K562 (cell line): ENCODE results near the gene TMEM107. TPM values are rescaled to one million over a fixed set of nuclear protein-coding genes. Genes with fewer than 3 reads are reported as not detected.

Source experiments
- CBX8 ChIP-seq: fragments of 200-600 bp; sonication (generic); IDR thresholded peaks from 2 replicates; pipeline ENCODE4 v1.6.1; 2012; ENCODE audit warnings: borderline replicate concordance, mixed run types, low read depth, mild to moderate bottlenecking, moderate library complexity, mixed read lengths, low read length, control low read depth, inconsistent platforms; ENCODE audit not compliant: poor library complexity, severe bottlenecking; ENCODE audit errors: extremely low read depth
- CHD2 ChIP-seq: IDR thresholded peaks from 2 replicates; pipeline ENCODE4 v1.6.1; 2011; ENCODE audit warnings: low read depth, low read length
- EGR1 ChIP-seq: fragments of 450-650 bp; conservative IDR thresholded peaks from 2 replicates; pipeline ENCODE4 v1.6.1; 2017; ENCODE audit warnings: mild to moderate bottlenecking
- HOXB6 ChIP-seq: fragments of 250-450 bp; sonication (Bioruptor Pico); IDR thresholded peaks from 2 replicates; pipeline ENCODE4 v1.5.1; 2022; ENCODE audit warnings: mild to moderate bottlenecking, borderline replicate concordance
- ID3 ChIP-seq, 2 experiments: fragments of 250-450 bp in 1 of 2; fragments of 450-650 bp in 1 of 2; sonication (Bioruptor Pico) in 1 of 2; IDR thresholded peaks; 2 replicates each; pipeline versions ENCODE4 v1.6.1 to v1.8.0; 2016 to 2021; ENCODE audit warnings: mild to moderate bottlenecking in 2 of 2, moderate library complexity in 2 of 2, missing compliant biosample characterization in 1 of 2, missing genetic modification characterization in 1 of 2
- IRF9 ChIP-seq: fragments of 450-650 bp; IDR thresholded peaks from 2 replicates; pipeline ENCODE4 v1.6.1; 2016; ENCODE audit warnings: missing biosample characterization, missing genetic modification characterization
- MTF1 ChIP-seq: fragments of 250-450 bp; sonication (Bioruptor Pico); IDR thresholded peaks from 2 replicates; pipeline ENCODE4 v1.9.0; 2021; ENCODE audit warnings: moderate library complexity, mild to moderate bottlenecking, inconsistent platforms, borderline replicate concordance
- MXI1 ChIP-seq: IDR thresholded peaks from 2 replicates; pipeline ENCODE4 v1.6.1; 2011; ENCODE audit warnings: low read depth, mild to moderate bottlenecking, improper control_type of control experiment, low read length
- NBN ChIP-seq: fragments of 450-650 bp; IDR thresholded peaks from 2 replicates; pipeline ENCODE4 v1.6.1; 2016; ENCODE audit warnings: low read depth, mild to moderate bottlenecking
- PHF21A ChIP-seq: fragments of 450-650 bp; IDR thresholded peaks from 2 replicates; pipeline ENCODE4 v1.6.1; 2017; ENCODE audit warnings: low read depth, borderline replicate concordance
- POLR3A ChIP-seq: IDR thresholded peaks from 2 replicates; pipeline ENCODE4 v1.6.1; 2011; ENCODE audit warnings: borderline replicate concordance, mild to moderate bottlenecking, moderate library complexity; ENCODE audit not compliant: insufficient read length, insufficient read depth; ENCODE audit errors: extremely low read depth
- RBM22 ChIP-seq: fragments of 200-400 bp; formaldehyde crosslinking; IDR thresholded peaks from 2 replicates; pipeline ENCODE4 v1.6.1; 2018; ENCODE audit warnings: low read length, low read depth; ENCODE audit not compliant: poor library complexity, severe bottlenecking
- TFAM ChIP-seq: fragments of 250-450 bp; sonication (Bioruptor Pico); conservative IDR thresholded peaks from 2 replicates; pipeline ENCODE4 v1.5.0; 2021; ENCODE audit warnings: mild to moderate bottlenecking, moderate library complexity
- ZNF408 ChIP-seq: fragments of 250-450 bp; sonication (Bioruptor Pico); IDR thresholded peaks from 2 replicates; pipeline ENCODE4 v1.4.0; 2020; ENCODE audit warnings: low read depth, mild to moderate bottlenecking, moderate library complexity
- ZNF444 ChIP-seq: fragments of 250-450 bp; sonication (Bioruptor Pico); IDR thresholded peaks from 2 replicates; pipeline ENCODE4 v1.4.0; 2020; ENCODE audit warnings: mild to moderate bottlenecking, moderate library complexity
- polyA plus RNA-seq, 8 experiments: library from polyadenylated mRNA; depleted of rRNA in 4 of 8; stranded (reverse) in 5 of 8; unstranded in 3 of 8; fragments of >200 nt; fragmentation: Nextera tagmentation in 2 of 8; fragmentation: Illumina TruSeq in 1 of 8; extraction: Ambion mirVana in 2 of 8; extraction: Trizol in 1 of 8; gene quantifications; 2 replicates each; pipeline versions ENCODE4 v1.2.1 to v1.2.3, GENCODE V29; 2011 to 2014; ENCODE audit warnings: inconsistent platforms in 1 of 8, missing spikeins in 1 of 8
- total RNA-seq, 7 experiments: library from RNA; depleted of rRNA in 6 of 7; stranded (reverse); fragments of >200 nt in 6 of 7; fragmentation: Illumina TruSeq in 2 of 7; extraction: Trizol in 2 of 7; gene quantifications; 2 replicates each; pipeline versions ENCODE4 v1.2.1 to v1.2.3, GENCODE V29; 2011 to 2021; ENCODE audit warnings: low replicate concordance in 1 of 7
- TF ChIP-seq, protein P1 (sequence below), 2 experiments: fragments of 450-650 bp; conservative IDR thresholded peaks; 2 replicates each; pipeline ENCODE4 v1.6.1; 2017; ENCODE audit warnings: mild to moderate bottlenecking in 2 of 2, moderate library complexity in 2 of 2
- TF ChIP-seq, protein P2 (sequence below): fragments of 450-650 bp; conservative IDR thresholded peaks from 2 replicates; pipeline ENCODE4 v1.6.1; 2016; ENCODE audit warnings: missing genetic modification characterization, low read depth, mild to moderate bottlenecking, control low read depth, missing compliant biosample characterization
- TF ChIP-seq, protein P3 (sequence below): sonication (generic); formaldehyde crosslinking; IDR thresholded peaks from 2 replicates; pipeline ENCODE4 v1.8.1; 2023; ENCODE audit warnings: mild to moderate bottlenecking, missing genetic modification reagents, moderate library complexity

TMEM107 gene
- total and polyA plus RNA-seq, 9 of the 15 experiments (the other 6 are each of a cell fraction or from before 2014, with no cell fraction given), result 7.1 to 26.2 (median 16.9) TPM

GRCh38 chr17:8176197-8176940 lies at the start of gene TMEM107 (continued):
- TF ChIP-seq MTF1 (CRISPR knock-in tag), result no peak
- peak; percentile 56 for TF ChIP-seq RBM22
- peak; percentile 56; the same call in 1 of the 2 replicates for TF ChIP-seq EGR1
- peak; percentile 74 for TF ChIP-seq MXI1
- TF ChIP-seq, protein P1, sequence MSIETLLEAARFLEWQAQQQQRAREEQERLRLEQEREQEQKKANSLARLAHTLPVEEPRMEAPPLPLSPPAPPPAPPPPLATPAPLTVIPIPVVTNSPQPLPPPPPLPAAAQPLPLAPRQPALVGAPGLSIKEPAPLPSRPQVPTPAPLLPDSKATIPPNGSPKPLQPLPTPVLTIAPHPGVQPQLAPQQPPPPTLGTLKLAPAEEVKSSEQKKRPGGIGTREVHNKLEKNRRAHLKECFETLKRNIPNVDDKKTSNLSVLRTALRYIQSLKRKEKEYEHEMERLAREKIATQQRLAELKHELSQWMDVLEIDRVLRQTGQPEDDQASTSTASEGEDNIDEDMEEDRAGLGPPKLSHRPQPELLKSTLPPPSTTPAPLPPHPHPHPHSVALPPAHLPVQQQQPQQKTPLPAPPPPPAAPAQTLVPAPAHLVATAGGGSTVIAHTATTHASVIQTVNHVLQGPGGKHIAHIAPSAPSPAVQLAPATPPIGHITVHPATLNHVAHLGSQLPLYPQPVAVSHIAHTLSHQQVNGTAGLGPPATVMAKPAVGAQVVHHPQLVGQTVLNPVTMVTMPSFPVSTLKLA (conservative IDR thresholded peaks at IDR 0.05), result peak in 1 of 2 experiments; percentile 27; a peak in 2 of 4 replicates
- TF ChIP-seq PHF21A, result no peak
- TF ChIP-seq TFAM (CRISPR knock-in tag), result no peak
- TF ChIP-seq, protein P2, sequence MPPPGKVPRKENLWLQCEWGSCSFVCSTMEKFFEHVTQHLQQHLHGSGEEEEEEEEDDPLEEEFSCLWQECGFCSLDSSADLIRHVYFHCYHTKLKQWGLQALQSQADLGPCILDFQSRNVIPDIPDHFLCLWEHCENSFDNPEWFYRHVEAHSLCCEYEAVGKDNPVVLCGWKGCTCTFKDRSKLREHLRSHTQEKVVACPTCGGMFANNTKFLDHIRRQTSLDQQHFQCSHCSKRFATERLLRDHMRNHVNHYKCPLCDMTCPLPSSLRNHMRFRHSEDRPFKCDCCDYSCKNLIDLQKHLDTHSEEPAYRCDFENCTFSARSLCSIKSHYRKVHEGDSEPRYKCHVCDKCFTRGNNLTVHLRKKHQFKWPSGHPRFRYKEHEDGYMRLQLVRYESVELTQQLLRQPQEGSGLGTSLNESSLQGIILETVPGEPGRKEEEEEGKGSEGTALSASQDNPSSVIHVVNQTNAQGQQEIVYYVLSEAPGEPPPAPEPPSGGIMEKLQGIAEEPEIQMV (tag), result no peak
- no peak for TF ChIP-seq POLR3A
- no peak for TF ChIP-seq HOXB6 (CRISPR knock-in tag)
- no peak for TF ChIP-seq CBX8
- TF ChIP-seq, protein P3, sequence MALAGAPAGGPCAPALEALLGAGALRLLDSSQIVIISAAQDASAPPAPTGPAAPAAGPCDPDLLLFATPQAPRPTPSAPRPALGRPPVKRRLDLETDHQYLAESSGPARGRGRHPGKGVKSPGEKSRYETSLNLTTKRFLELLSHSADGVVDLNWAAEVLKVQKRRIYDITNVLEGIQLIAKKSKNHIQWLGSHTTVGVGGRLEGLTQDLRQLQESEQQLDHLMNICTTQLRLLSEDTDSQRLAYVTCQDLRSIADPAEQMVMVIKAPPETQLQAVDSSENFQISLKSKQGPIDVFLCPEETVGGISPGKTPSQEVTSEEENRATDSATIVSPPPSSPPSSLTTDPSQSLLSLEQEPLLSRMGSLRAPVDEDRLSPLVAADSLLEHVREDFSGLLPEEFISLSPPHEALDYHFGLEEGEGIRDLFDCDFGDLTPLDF, result 0 out of 2 replicates have a peak, but pooled peaks have one; percentile 40
- TF ChIP-seq NBN, result no peak
- TF ChIP-seq ZNF408, result no peak
- TF ChIP-seq IRF9 (tag), result no peak
- peak; percentile 96 for TF ChIP-seq CHD2
- TF ChIP-seq ZNF444 (CRISPR knock-in tag), result no peak
- TF ChIP-seq ID3 (CRISPR knock-in tag; IDR thresholded peaks at IDR 0.05), result no peak
- no peak for TF ChIP-seq ID3 (tag; IDR thresholded peaks at IDR 0.05)
